T-helper 2 cell treated with Interferon-gamma antibody and Interleukin-4, amounts not matched to agents 100 ng/mL and 5 ng/mL, for 36 hours (primary cell): ENCODE measurements around the gene RAD54L2. TPM values are rescaled to one million over a fixed set of nuclear protein-coding genes. Genes with fewer than 3 reads are reported as not detected.
"Not testable (repeated sequence)": the region's sequence is repeated elsewhere in the genome, so short reads cannot be mapped to it uniquely, and the experiment has no call there.

Source experiments
- intact Hi-C: fragments of 100-400 bp; cut with micrococcal nuclease; formaldehyde crosslinking; loops from one replicate; pipeline ENCODE4 v1.15.1; 2023
- total RNA-seq: library from RNA; stranded (reverse); gene quantifications from 2 replicates; pipeline ENCODE4 v1.2.3, GENCODE V29; 2022

The RAD54L2 gene
- total RNA-seq, 1 donor from 2014 or later: 35.3 TPM

DNA sequence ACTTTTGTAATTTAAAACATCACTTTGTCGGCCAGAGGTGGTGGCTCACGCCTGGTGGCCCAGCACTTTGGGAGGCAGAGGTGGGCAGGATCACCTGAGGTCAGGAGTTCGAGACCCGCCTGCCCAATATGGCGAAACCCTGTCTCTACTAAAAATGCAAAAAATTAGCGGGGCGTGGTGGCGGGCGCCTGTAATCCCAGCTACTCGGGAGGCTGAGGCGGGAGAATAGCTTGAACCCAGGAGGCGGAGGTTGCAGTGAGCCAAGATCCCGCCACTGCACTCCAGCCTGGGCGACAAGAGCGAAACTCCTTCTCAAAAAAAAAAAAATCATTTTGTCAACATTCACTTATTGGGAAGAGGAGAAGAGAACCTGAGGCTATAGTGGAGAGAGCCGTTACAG is 888 bp upstream of the RAD54L2 start:
- intact Hi-C loops: loop anchor here (2.0 kb wide), 1 partner anchor 37 kb away; the partner anchor contains the start of gene DCAF1

DNA sequence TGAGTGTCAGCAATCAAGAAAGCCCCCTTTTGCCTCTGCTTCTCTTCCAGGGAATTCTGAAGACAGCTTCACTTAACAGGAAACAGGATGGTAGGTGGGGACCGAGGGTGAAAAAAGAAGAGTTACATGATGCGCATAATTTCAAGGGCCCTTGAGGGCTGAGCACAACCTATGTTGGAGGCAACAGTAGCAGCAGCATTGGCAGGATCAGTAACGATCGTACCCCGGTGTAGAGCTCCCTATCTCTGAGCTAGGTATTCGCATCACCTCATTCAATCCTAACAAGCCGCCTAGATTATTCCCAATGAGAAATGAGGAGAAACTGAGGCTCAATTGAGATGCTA is 432 bp upstream of the RAD54L2 start:
- intact Hi-C loops: loop anchor here (2.0 kb wide), 1 partner anchor 37 kb away; the partner anchor contains the start of gene DCAF1

- intact Hi-C loops: loop anchor here (2.0 kb wide), 1 partner anchor 39 kb away; the partner anchor contains the start of gene DCAF1
Observed at GRCh38 chr3:51539291-51539941, 897 bp downstream of the RAD54L2 start.

DNA sequence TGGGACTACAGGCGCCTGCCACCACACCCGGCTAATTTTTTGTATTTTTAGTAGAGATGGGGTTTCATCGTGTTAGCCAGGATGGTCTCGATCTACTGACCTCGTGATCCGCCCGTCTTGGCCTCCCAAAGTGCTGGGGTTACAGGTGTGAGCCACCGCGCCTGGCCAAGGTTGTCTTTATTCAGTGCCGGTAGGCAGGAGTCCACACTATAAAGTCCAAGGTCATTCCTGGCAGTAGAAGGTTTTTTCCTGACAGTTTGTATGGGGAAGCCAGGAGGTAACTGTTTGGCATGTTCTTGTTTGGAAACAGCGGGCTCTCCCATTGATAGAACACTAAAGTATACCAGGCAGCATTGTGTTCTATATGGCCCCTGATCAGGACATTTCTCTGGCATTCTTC is 4.1 kb downstream of the RAD54L2 start:
- intact Hi-C loops: not testable (repeated sequence)

GRCh38 chr3:51544011-51544775 is 5.7 kb downstream of the RAD54L2 start:
- intact Hi-C loops: no loop called here

DNA sequence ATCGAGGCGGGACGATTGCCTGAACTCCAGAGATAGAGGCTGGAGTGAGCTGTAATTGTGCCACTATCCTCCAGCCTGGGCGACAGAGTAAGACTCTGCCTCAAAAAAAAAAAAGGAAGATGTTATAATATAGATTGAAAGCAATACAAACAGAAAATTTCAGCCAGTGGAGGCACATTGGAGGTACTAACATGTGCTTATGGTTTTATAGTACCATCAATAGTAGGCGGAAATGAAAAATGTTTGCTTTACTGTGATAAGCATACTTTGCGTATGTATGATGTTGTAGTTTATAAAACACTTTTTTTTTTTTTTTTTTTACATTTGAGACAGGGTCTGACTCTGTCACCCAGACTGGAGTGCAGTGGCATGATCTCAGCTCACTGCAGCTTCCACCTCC is 8.8 kb downstream of the RAD54L2 start:
- intact Hi-C loops: no loop called here

DNA sequence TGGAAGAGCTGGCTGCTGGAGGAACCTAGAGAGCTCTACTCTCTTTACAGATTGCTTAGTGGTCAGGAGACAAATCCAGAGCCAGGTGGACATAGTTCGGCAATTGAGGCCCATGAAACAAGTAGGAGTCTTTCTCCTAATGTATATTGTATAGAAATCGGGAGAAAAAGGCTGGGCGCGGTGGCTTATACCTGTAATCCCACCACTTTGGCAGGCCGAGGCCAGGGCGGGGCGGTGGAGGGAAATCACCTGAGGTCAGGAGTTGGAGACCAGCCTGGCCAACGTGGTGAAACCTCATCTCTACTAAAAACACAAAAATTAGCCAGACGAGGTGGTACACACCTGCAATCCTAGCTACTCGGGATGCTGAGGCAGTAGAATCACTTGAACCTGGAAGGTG is 10.8 kb downstream of the RAD54L2 start:
- intact Hi-C loops: no loop called here

DNA sequence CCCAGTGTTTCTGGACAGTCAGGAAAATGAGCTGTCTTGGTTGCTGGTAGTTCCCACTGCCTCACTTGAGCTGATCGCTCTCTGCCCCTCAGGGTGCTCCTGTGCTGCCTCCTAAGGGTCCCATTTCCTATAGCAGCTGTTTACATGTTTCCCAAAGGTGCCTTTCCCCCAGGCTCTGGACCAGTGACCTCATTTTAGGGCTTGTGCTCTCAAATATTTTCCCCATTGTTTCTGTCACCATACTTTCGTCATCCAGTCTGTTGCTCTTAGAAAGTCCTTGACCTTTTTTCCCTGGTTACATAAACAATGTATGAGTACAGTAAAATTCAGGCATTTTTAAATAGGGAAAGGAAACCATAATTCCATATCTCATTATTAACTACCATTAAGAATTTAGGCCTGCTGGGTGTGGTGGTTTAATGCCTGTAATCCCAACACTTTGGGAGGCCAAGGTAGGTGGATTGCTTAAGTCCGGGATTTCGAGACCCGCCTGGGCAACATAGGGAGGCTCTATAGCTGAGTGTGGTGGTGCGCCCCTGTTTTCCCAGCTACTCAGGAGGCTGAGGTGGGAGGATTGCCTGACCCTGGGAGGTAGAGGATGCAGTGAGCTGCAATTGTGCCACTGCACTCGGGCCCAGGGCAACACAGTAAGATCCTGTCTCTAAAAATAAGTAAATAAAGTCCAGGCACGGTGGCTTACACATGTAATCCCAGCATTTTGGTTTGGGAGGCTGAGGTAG is 11.7 kb downstream of the RAD54L2 start:
- intact Hi-C loops: no loop called here

- intact Hi-C loops: no loop called here
Observed at GRCh38 chr3:51557993-51558392, 19.5 kb downstream of the RAD54L2 start.

GRCh38 chr3:51559411-51559888 is 20.9 kb downstream of the RAD54L2 start:
- intact Hi-C loops: no loop called here

DNA sequence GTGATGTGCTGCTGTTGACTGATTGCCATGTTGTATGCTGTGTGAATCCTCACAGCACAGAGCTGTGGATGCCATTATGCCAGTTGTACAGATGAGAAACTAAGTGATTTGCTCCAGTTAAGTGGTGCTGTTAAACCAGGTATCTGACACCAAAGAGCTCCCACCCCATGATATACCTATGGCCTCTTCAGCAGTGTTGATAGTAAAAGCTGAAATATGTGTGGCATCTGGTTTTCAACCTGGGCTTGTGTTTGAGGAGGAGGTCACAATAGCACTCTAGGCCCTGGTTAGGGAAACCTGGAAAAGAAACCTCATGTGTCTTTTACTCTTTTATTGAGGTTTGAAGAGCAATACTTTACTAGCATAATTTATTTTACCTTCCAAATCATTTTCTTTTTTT is 21.4 kb downstream of the RAD54L2 start:
- intact Hi-C loops: no loop called here

GRCh38 chr3:51562403-51562802 is 23.9 kb downstream of the RAD54L2 start:
- intact Hi-C loops: not testable (repeated sequence)

DNA sequence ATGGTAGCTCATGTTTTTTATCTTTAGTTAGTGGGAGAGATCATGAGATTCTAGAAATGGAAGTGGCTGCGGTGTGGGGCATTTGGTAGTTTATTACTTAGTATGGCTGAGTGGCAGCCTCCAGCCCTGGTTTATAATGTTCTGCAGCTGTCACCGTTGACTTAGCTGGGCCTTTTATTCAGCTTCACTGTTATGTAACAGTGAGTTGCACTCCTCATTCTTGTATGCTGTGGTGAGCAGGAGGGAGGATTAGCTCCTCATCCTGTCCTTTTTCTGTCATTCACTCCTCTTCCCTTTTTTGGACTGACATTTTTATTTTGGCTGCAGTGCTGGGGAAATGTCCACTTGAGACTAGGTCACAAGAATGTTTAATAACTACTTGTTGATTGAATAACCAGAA is 29.5 kb downstream of the RAD54L2 start:
- intact Hi-C loops: no loop called here

DNA sequence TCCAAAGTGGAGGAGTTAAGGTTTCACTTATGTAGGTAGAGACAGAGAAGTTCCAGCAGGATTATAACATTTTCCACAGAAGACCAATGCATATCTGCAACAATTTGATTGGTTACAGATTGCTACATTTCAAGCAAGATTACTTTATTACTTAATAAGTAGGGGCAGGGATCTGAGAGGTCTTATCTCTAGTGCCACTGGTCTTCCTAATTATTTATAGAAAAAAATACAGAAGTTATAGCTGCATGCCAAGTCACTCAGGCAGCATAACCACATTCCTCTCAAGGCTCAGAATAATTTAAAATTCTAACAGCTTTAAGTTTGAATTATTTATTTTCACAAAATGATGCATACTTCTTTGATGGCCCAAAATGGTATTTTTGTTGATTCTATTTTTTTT is 30.5 kb downstream of the RAD54L2 start:
- intact Hi-C loops: no loop called here

DNA sequence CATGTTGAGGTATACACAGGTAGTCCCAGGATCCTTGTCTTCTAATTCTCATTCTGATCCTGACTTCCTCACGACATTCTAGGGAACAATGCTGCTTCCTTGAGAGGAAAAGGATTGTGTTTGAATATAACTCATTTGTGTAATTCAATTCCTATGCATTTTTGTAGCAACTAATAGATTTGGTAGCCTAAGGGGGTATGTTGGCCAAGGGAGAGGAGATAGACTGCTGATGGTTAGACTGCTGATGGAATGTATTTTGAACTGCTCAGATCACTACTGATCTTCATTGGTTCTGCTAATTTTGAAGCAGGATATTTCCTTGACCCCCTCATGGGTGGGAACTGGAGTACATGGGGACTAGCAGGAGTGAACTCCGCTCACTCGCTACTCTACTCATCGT is 39.7 kb downstream of the RAD54L2 start:
- intact Hi-C loops: no loop called here

DNA sequence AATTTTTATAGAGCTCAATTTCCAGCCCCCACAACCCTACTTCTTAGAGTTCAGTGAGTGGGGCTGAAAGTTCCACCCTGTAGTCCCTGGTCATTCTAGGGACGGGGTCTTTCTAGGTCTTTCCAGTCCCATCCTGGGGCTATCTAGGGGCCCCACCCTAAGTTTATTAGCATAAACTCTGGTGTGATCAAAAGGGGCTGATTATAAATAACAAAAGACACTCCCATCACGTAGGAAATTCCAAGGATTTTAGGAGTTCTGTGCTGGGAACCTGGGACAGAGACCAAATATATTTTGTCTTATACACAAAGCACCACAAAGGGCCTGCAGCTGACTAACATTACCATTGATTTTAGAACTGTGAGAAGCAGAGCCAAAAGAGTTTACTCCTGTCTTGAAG is 41.9 kb downstream of the RAD54L2 start:
- intact Hi-C loops: no loop called here

DNA sequence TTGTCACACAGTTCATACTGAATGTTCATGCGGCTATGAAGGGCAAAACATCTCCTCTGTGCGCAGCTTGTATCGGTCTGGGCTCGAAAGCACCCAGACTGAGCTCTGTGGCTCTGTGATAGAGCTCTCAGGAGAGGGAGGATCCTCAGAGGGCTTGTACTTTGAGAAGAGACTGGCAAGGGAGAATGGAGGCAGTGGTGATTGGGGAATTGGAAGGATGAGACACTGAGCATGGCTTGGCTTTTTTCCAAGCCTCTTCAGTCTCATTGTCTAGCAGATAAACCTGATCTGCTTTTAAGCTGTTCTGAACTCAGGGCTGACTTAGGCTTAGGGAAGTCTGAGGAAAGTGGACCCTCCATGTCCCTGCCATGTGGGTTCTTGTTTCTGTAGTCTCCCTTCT is 43.0 kb downstream of the RAD54L2 start:
- intact Hi-C loops: no loop called here

DNA sequence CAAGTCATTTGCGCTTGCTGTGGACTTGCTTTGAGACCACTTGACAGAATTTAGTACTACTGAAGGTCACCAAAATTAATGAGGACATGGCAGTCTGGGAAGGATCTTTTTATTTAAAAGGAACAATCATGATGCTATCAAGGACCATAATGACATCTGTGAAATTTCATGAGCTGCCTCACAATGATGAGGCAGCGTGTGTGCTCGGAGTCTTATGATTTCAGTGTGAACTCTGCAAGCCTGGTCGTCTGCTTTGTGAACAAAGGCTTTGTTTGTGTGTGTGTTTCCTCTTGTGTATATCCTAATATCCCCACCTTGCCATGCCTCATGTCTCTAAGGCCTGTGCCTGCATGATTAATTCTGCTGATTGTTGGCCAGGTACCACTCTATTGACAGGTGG is 46.7 kb downstream of the RAD54L2 start:
- intact Hi-C loops: no loop called here

- intact Hi-C loops: no loop called here
Observed at GRCh38 chr3:51585871-51586270, 47.4 kb downstream of the RAD54L2 start.
